Measurements from ENCODE around the gene SENP1. TPM values are rescaled to one million over a fixed set of nuclear protein-coding genes. Genes with fewer than 3 reads are reported as not detected.
A peak's percentile ranks its signal among the peaks of the same experiment; 100 is the strongest.

Gene SENP1
- total RNA-seq, 1 experiment from 2014 or later, result 23.0 TPM

DNA sequence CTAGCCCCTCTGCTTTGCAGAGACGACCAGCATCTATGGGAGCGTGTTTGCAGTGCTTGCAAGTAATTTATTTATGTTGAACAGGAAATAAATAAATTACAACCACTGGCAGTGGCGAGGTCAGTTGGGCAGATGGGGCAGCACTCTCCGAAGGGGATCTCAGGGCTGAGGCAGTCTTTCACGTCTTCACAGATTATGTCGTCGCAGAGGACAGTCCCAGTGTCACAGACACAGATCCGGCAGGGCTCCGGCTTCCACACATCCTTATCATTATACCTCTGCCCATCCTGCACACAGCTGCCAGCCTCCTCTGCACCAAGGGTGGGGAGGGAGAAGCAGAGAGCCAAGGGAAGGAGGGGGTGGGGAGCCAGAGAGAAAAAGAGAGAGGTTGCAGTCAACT lies 106.1 kb downstream of the SENP1 start:
- ChIA-PET CTCF (no interaction called here), POLR2A (ENCODE audit: unreplicated experiment) (no interaction called here)
- Histone ChIP-seq H3K27ac (no peak overlapping the region), H3K4me2 (no peak overlapping the region), H3K9me2 (ENCODE audit: insufficient read depth) (no peaks in the 10 kb centered on the region), H3K79me2 (ENCODE audit: low read depth) (no peaks in the 10 kb centered on the region), H3K36me3 (ENCODE audit: low read depth) (no peaks in the 10 kb centered on the region), H3K4me1 (replicated peaks; ENCODE audit: insufficient read depth) (peaks cover 24% of the 10 kb centered on the region), H3F3A (ENCODE audit: insufficient read depth, low read depth) (peaks cover 12% of the 10 kb centered on the region; the same call in 1 of the 2 replicates), H4K20me1 (ENCODE audit: insufficient read depth) (no peaks in the 10 kb centered on the region), H2AFZ (no peak overlapping the region), H3K9me3 (ENCODE audit: insufficient read depth, low read depth) (no peaks in the 10 kb centered on the region), H3K27me3 (ENCODE audit: insufficient read depth, low read depth) (peaks cover 45% of the 10 kb centered on the region), H3K4me3 (no peak overlapping the region)
- BruUV-seq (replicated peaks), result no TSS peak
- intact Hi-C loops (cut with micrococcal nuclease; ENCODE audit: unreplicated experiment), result loop anchor here (2.0 kb wide), 1 partner anchor 19 kb away; no protein-coding TSS in a partner anchor
- TF ChIP-seq EZH2 (IDR thresholded peaks at IDR 0.05; ENCODE audit: low read depth) (no peak), CTCF (conservative IDR thresholded peaks at IDR 0.05) (no peak)
- no peak for DNase-seq

DNA sequence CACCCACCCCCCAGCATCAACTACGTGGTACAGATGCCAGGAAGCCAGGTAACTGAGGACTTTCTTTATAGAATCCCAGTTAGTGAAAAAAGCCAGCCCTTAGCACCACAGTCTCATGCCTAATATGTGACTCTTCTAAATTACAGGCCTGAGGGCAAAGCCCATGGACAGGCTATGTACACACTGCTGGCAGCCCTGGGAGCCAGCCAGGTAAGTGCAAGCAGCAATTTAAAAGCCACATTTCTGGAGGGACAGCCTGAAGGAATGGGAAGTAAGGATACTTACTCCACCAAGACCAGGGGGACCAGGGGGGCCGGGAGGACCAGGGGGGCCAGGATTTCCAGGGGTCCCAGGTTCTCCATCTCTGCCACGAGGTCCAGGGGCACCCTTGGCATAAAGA lies 108.6 kb downstream of the SENP1 start:
- H3K27me3 ChIP-seq (ENCODE audit: insufficient read depth, low read depth), result peaks cover 50% of the 10 kb centered on the region
- POLR2A ChIA-PET (ENCODE audit: unreplicated experiment), result interaction anchor here (0.7 kb wide), 1 partner anchor 116 kb away, joined by 5 read pairs; no protein-coding TSS in a partner anchor
- peaks cover 24% of the 10 kb centered on the region for H3K4me1 ChIP-seq (replicated peaks; ENCODE audit: insufficient read depth)
- no peaks in the 10 kb centered on the region for H3K9me2 ChIP-seq (ENCODE audit: insufficient read depth)
- no peak overlapping the region for H3K4me3 ChIP-seq
- peak overlapping the region; percentile 30 for H3K4me2 ChIP-seq
- H3F3A ChIP-seq (ENCODE audit: insufficient read depth, low read depth), result peaks cover 12% of the 10 kb centered on the region; the same call in 1 of the 2 replicates
- TF ChIP-seq CTCF (conservative IDR thresholded peaks at IDR 0.05) (no peak), EZH2 (IDR thresholded peaks at IDR 0.05; ENCODE audit: low read depth) (no peak)
- CTCF ChIA-PET, result no interaction called here
- H3K36me3 ChIP-seq (ENCODE audit: low read depth), result no peaks in the 10 kb centered on the region
- no peaks in the 10 kb centered on the region for H3K9me3 ChIP-seq (ENCODE audit: insufficient read depth, low read depth)
- DNase-seq, result peak; percentile 54 to 83
- intact Hi-C loops (cut with micrococcal nuclease; ENCODE audit: unreplicated experiment), result loop anchor here (1.0 kb wide), 1 partner anchor 24 kb away; no protein-coding TSS in a partner anchor
- no peak overlapping the region for H3K27ac ChIP-seq
- H4K20me1 ChIP-seq (ENCODE audit: insufficient read depth), result no peaks in the 10 kb centered on the region
- H3K79me2 ChIP-seq (ENCODE audit: low read depth), result no peaks in the 10 kb centered on the region
- no TSS peak for BruUV-seq (replicated peaks)
- no peak overlapping the region for H2AFZ ChIP-seq

GRCh38 chr12:47995981-47996401 lies 109.9 kb downstream of the SENP1 start:
- peaks cover 20% of the 10 kb centered on the region for H3K4me1 ChIP-seq (replicated peaks; ENCODE audit: insufficient read depth)
- intact Hi-C loops (cut with micrococcal nuclease; ENCODE audit: unreplicated experiment), result no loop called here
- H3K36me3 ChIP-seq (ENCODE audit: low read depth), result no peaks in the 10 kb centered on the region
- ChIA-PET POLR2A (ENCODE audit: unreplicated experiment) (no interaction called here), CTCF (no interaction called here)
- no peaks in the 10 kb centered on the region for H3K9me2 ChIP-seq (ENCODE audit: insufficient read depth)
- no peak overlapping the region for H3K27ac ChIP-seq
- TF ChIP-seq EZH2 (IDR thresholded peaks at IDR 0.05; ENCODE audit: low read depth) (no peak), CTCF (conservative IDR thresholded peaks at IDR 0.05) (no peak)
- no peaks in the 10 kb centered on the region for H4K20me1 ChIP-seq (ENCODE audit: insufficient read depth)
- H3K4me2 ChIP-seq, result no peak overlapping the region
- no peaks in the 10 kb centered on the region for H3K79me2 ChIP-seq (ENCODE audit: low read depth)
- no peaks in the 10 kb centered on the region for H3K9me3 ChIP-seq (ENCODE audit: insufficient read depth, low read depth)
- H3K4me3 ChIP-seq, result no peak overlapping the region
- DNase-seq, result no peak
- H3F3A ChIP-seq (ENCODE audit: insufficient read depth, low read depth), result peaks cover 8% of the 10 kb centered on the region; the same call in 1 of the 2 replicates
- H2AFZ ChIP-seq, result no peak overlapping the region
- H3K27me3 ChIP-seq (ENCODE audit: insufficient read depth, low read depth), result peaks cover 50% of the 10 kb centered on the region
- no TSS peak for BruUV-seq (replicated peaks)
